DMS153 treated with DMSO at 0.1 percent for 48 hours (cell line): ENCODE data around the gene ARID3A.

Experiments used
- DNase-seq: peaks from one replicate; lab custom pipeline; 2025; ENCODE audit not compliant: unreplicated experiment; lab: John Stamatoyannopoulos, UW

Gene ARID3A

GRCh38 chr19:1000591-1001537 lies 75.0 kb downstream of the ARID3A start:
- no peak for DNase-seq

- DNase-seq, result no peak
These were observed 75.8 kb downstream of the ARID3A start for GRCh38 chr19:1001538-1002166.

GRCh38 chr19:1002600-1002999 lies 76.8 kb downstream of the ARID3A start:
- DNase-seq, result no peak

GRCh38 chr19:1003283-1003682 lies 77.4 kb downstream of the ARID3A start:
- no peak for DNase-seq

- no peak for DNase-seq
These were observed 78.5 kb downstream of the ARID3A start for GRCh38 chr19:1004204-1004802.

GRCh38 chr19:1004803-1005664 lies 79.2 kb downstream of the ARID3A start:
- no peak for DNase-seq

GRCh38 chr19:1006711-1007398 lies 81.0 kb downstream of the ARID3A start:
- DNase-seq, result no peak

GRCh38 chr19:1007399-1008251 lies 81.8 kb downstream of the ARID3A start:
- no peak for DNase-seq

- no peak for DNase-seq
These were observed 82.6 kb downstream of the ARID3A start for GRCh38 chr19:1008268-1009040.

GRCh38 chr19:1009041-1009980 lies 83.5 kb downstream of the ARID3A start:
- DNase-seq, result no peak

GRCh38 chr19:1009981-1010538 lies 84.2 kb downstream of the ARID3A start:
- no peak for DNase-seq

- no peak for DNase-seq
These were observed 85.0 kb downstream of the ARID3A start for GRCh38 chr19:1010586-1011510.

GRCh38 chr19:1011831-1012333 lies 86.0 kb downstream of the ARID3A start:
- no peak for DNase-seq

- no peak for DNase-seq
These were observed 86.5 kb downstream of the ARID3A start for GRCh38 chr19:1012334-1012733.

- no peak for DNase-seq
These were observed 87.4 kb downstream of the ARID3A start for GRCh38 chr19:1013218-1013617.
